ENCODE measurements around the gene PLET1. TPM values are rescaled to one million over a fixed set of nuclear protein-coding genes. Genes with fewer than 3 reads are reported as not detected.

Gene PLET1
- polyA plus RNA-seq, 1 donor (not counting 4 experiments of a cell fraction or from before 2014, with no cell fraction given), result not detected

DNA sequence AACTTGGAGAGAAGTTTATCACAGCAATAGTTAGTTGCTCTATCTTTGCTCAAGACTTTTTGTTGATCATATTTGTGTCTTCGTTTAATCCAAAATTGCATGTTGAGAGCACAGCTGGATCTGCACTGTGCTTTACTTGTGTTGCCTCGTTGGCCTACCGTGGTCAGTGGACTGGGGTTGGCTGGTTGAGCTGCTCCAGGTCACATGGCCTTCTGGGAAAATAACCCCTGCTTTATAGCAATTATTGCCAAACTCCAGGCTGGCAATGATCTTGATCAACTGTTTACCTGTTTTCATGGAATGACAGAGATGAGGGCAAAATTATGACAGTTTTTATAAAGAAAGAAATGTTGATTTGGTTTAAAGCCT lies 5.7 kb upstream of the PLET1 start:
- dilution Hi-C loops (cut with MboI; ENCODE audit: extremely low pct_ligation_motif_present, low sequenced_read_pairs), result no loop called here

DNA sequence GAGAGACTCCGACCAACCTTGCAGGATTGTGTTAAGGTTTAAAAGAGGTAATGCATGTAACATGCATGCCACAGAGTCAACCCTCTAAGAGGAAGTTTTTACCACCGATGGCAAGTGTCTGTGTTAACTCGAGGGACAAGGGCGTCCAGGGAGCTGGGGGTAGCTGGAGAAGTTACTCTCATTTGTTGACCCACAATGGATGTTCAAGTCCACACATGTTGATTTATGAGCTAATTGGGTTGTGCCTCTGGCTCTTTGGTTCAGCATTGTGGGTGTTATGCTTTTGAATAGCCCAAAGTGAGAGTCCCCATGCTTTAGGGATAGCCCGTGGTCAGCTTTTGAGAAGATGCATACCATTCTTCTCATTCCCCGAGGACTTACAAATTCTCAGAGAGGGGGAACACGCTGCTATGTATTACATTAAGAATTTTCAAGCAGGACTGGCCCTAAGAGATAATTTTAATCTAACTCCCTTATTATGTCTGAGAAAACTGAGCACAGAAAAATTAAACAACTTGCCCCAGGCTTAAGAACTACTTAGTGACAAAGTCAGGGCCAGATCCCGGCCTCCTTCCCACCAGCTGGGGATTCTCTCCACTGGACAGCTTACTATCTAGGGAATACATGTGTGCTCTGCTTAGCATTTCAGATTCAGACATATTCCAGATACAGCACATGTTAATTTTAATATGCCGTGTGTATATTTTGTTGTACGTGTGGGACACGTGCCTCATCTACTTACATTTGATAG lies 5.2 kb upstream of the PLET1 start:
- no peak for FAIRE-seq

More for the DNA sequence above, 5.7 kb upstream of the PLET1 start:
- H3K9me1 ChIP-seq (ENCODE audit: control insufficient read depth, extremely low read depth, insufficient read depth, low read length), result no peaks in the 10 kb centered on the region
- H3K27me3 ChIP-seq (ENCODE audit: control insufficient read depth, extremely low read depth, insufficient read depth, low read length), result no peaks in the 10 kb centered on the region
- H3K4me2 ChIP-seq (ENCODE audit: control insufficient read depth, extremely low read depth, insufficient read depth, low read depth, low read length), result no peak overlapping the region
- no peak overlapping the region for H2AFZ ChIP-seq (ENCODE audit: control insufficient read depth, low read length)
- H3K27ac ChIP-seq (ENCODE audit: control insufficient read depth, insufficient read depth, low read length), result no peak overlapping the region
- FAIRE-seq, result no peak
- DNase-seq (ENCODE audit: low read depth, low spot score), result no peak
- no peak overlapping the region for H3K4me3 ChIP-seq (ENCODE audit: control insufficient read depth in 2 of 3, extremely low read depth in 1 of 3, insufficient read depth in 2 of 3, low read depth in 1 of 3, low read length in 3 of 3)
- no peak overlapping the region for H3K9ac ChIP-seq (ENCODE audit: control insufficient read depth, extremely low read depth, insufficient read depth, low read length)
- no peak for TF ChIP-seq EZH2 (IDR thresholded peaks at IDR 0.05; ENCODE audit: low read length)
- TF ChIP-seq, protein P1, sequence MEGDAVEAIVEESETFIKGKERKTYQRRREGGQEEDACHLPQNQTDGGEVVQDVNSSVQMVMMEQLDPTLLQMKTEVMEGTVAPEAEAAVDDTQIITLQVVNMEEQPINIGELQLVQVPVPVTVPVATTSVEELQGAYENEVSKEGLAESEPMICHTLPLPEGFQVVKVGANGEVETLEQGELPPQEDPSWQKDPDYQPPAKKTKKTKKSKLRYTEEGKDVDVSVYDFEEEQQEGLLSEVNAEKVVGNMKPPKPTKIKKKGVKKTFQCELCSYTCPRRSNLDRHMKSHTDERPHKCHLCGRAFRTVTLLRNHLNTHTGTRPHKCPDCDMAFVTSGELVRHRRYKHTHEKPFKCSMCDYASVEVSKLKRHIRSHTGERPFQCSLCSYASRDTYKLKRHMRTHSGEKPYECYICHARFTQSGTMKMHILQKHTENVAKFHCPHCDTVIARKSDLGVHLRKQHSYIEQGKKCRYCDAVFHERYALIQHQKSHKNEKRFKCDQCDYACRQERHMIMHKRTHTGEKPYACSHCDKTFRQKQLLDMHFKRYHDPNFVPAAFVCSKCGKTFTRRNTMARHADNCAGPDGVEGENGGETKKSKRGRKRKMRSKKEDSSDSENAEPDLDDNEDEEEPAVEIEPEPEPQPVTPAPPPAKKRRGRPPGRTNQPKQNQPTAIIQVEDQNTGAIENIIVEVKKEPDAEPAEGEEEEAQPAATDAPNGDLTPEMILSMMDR (optimal IDR thresholded peaks at IDR 0.05 in 1 of 3, IDR thresholded peaks at IDR 0.05 in 1 of 3, conservative IDR thresholded peaks at IDR 0.05 in 1 of 3; ENCODE audit: extremely low read depth in 1 of 3, insufficient read depth in 2 of 3, low read length in 3 of 3), result no peak
- H3K9me3 ChIP-seq (ENCODE audit: control insufficient read depth, low read depth, low read length), result no peaks in the 10 kb centered on the region
- H3K36me3 ChIP-seq (ENCODE audit: control insufficient read depth in 2 of 2, extremely low read depth in 1 of 2, insufficient read depth in 2 of 2, low read length in 2 of 2), result no peaks in the 10 kb centered on the region
- no peaks in the 10 kb centered on the region for H4K20me1 ChIP-seq (ENCODE audit: control insufficient read depth, extremely low read depth, insufficient read depth, low read length)
- H3K4me1 ChIP-seq (ENCODE audit: control insufficient read depth, extremely low read depth, insufficient read depth, low read length), result no peaks in the 10 kb centered on the region
- H3K79me2 ChIP-seq (ENCODE audit: control insufficient read depth, insufficient read depth, low read length), result no peaks in the 10 kb centered on the region

More for the DNA sequence above, 5.2 kb upstream of the PLET1 start:
- Histone ChIP-seq H2AFZ (ENCODE audit: control insufficient read depth, low read length) (no peak overlapping the region), H3K4me3 (ENCODE audit: control insufficient read depth in 2 of 3, extremely low read depth in 1 of 3, insufficient read depth in 2 of 3, low read depth in 1 of 3, low read length in 3 of 3) (no peak overlapping the region), H3K27ac (ENCODE audit: control insufficient read depth, insufficient read depth, low read length) (no peak overlapping the region), H3K79me2 (ENCODE audit: control insufficient read depth, insufficient read depth, low read length) (no peaks in the 10 kb centered on the region), H3K9ac (ENCODE audit: control insufficient read depth, extremely low read depth, insufficient read depth, low read length) (no peak overlapping the region), H3K27me3 (ENCODE audit: control insufficient read depth, extremely low read depth, insufficient read depth, low read length) (no peaks in the 10 kb centered on the region), H4K20me1 (ENCODE audit: control insufficient read depth, extremely low read depth, insufficient read depth, low read length) (no peaks in the 10 kb centered on the region), H3K4me1 (ENCODE audit: control insufficient read depth, extremely low read depth, insufficient read depth, low read length) (no peaks in the 10 kb centered on the region), H3K36me3 (ENCODE audit: control insufficient read depth in 2 of 2, extremely low read depth in 1 of 2, insufficient read depth in 2 of 2, low read length in 2 of 2) (no peaks in the 10 kb centered on the region), H3K4me2 (ENCODE audit: control insufficient read depth, extremely low read depth, insufficient read depth, low read depth, low read length) (no peak overlapping the region), H3K9me1 (ENCODE audit: control insufficient read depth, extremely low read depth, insufficient read depth, low read length) (no peaks in the 10 kb centered on the region), H3K9me3 (ENCODE audit: control insufficient read depth, low read depth, low read length) (no peaks in the 10 kb centered on the region)
- dilution Hi-C loops (cut with MboI; ENCODE audit: extremely low pct_ligation_motif_present, low sequenced_read_pairs), result no loop called here
- no peak for DNase-seq (ENCODE audit: low read depth, low spot score)
- no peak for TF ChIP-seq EZH2 (IDR thresholded peaks at IDR 0.05; ENCODE audit: low read length)
- TF ChIP-seq, protein P1 (optimal IDR thresholded peaks at IDR 0.05 in 1 of 3, IDR thresholded peaks at IDR 0.05 in 1 of 3, conservative IDR thresholded peaks at IDR 0.05 in 1 of 3; ENCODE audit: extremely low read depth in 1 of 3, insufficient read depth in 2 of 3, low read length in 3 of 3), result no peak

Measured in keratinocyte (primary cell).